Testis (tissue), 3 donors: Measurements from ENCODE around the gene SMR3A. TPM values are rescaled to one million over a fixed set of nuclear protein-coding genes. Genes with fewer than 3 reads are reported as not detected.

Source experiments
- DNase-seq: peaks from one replicate; pipeline ENCODE4 v3.0.0-alpha.2; 2019
- H3K27ac ChIP-seq, 2 donors: fragments of 200-600 bp; sonication (generic); one replicate each; pipeline ENCODE4 v1.5.1; 2019
- H3K27me3 ChIP-seq: fragments of 200-600 bp; sonication (generic); one replicate; pipeline ENCODE4 v1.5.1; 2019
- H3K36me3 ChIP-seq: fragments of 200-600 bp; sonication (generic); one replicate; pipeline ENCODE4 v1.5.1; 2017; ENCODE audit warnings: low read depth; ENCODE audit errors: missing control alignments
- H3K4me1 ChIP-seq: fragments of 200-600 bp; sonication (generic); one replicate; pipeline ENCODE4 v1.5.1; 2019
- H3K4me3 ChIP-seq, 2 donors: fragments of 200-600 bp; sonication (generic); one replicate each; pipeline ENCODE4 v1.5.1; 2017 to 2019
- H3K9me3 ChIP-seq: fragments of 200-600 bp; sonication (generic); one replicate; pipeline ENCODE4 v1.5.1; 2017
- POLR2A ChIP-seq: fragments of 450-650 bp; IDR thresholded peaks from one replicate; pipeline ENCODE4 v1.6.1; 2017; ENCODE audit warnings: antibody characterized with exemption, mild to moderate bottlenecking, moderate library complexity
- WGBS, 2 donors: methylation state at CpG; one replicate each; pipeline ENCODE4 v1.1.5; 2018; 5-methylcytosine and 5-hydroxymethylcytosine counted together
- intact Hi-C: fragments of 100-400 bp; cut with DNase I; formaldehyde crosslinking; loops from one replicate; pipeline ENCODE4 v1.15.1; 2023; ENCODE audit warnings: low total_unique reads
- polyA plus RNA-seq: library from polyadenylated mRNA; stranded (reverse); fragments of 350-450 nt; fragmentation: Illumina TruSeq; extraction: RNeasy Lipid Tissue Mini Kit (QIAGEN cat#74804); gene quantifications from one replicate; pipeline ENCODE4 v1.2.3, GENCODE V29; 2014; ENCODE audit warnings: low read depth, low replicate concordance; ENCODE audit not compliant: insufficient read depth
- total RNA-seq, 2 donors: library from RNA; depleted of rRNA; stranded (reverse); fragments of >200 nt; gene quantifications; one replicate each; pipeline ENCODE4 v1.2.3, GENCODE V29; 2016
- TF ChIP-seq, protein P1 (sequence below), 3 experiments: fragments of 450-650 bp in 2 of 3; fragments of 200-600 bp in 1 of 3; sonication (generic) in 1 of 3; IDR thresholded peaks; one replicate each; pipeline ENCODE4 v1.5.1; 2016 to 2019; ENCODE audit warnings: antibody characterized with exemption in 3 of 3, mild to moderate bottlenecking in 2 of 3, moderate library complexity in 1 of 3

SMR3A gene
- total and polyA plus RNA-seq, 3 donors from 2014 or later: 0.95 TPM; not detected in 2

GRCh38 chr4:70382691-70383181, 22.2 kb downstream of the SMR3A start, which contains the start of gene SMR3B:
TSS of gene SMR3B (plus strand) at chr4:70383131. CDS start at chr4:70384511, 1,380 bp downstream.
- 76 to 83% methylated on average over 5 of the region's 5 CpGs for WGBS, 2 donors

GRCh38 chr4:70392057-70392776, 31.7 kb downstream of the SMR3A start:
- DNase-seq: no peak
- Histone ChIP-seq H3K36me3 (no peaks in the 10 kb centered on the region), H3K4me3 (no peak overlapping the region), H3K27ac (no peak overlapping the region), H3K9me3 (no peaks in the 10 kb centered on the region), H3K27me3 (no peaks in the 10 kb centered on the region), H3K4me1 (no peaks in the 10 kb centered on the region)
- TF ChIP-seq, protein P1, sequence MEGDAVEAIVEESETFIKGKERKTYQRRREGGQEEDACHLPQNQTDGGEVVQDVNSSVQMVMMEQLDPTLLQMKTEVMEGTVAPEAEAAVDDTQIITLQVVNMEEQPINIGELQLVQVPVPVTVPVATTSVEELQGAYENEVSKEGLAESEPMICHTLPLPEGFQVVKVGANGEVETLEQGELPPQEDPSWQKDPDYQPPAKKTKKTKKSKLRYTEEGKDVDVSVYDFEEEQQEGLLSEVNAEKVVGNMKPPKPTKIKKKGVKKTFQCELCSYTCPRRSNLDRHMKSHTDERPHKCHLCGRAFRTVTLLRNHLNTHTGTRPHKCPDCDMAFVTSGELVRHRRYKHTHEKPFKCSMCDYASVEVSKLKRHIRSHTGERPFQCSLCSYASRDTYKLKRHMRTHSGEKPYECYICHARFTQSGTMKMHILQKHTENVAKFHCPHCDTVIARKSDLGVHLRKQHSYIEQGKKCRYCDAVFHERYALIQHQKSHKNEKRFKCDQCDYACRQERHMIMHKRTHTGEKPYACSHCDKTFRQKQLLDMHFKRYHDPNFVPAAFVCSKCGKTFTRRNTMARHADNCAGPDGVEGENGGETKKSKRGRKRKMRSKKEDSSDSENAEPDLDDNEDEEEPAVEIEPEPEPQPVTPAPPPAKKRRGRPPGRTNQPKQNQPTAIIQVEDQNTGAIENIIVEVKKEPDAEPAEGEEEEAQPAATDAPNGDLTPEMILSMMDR (IDR thresholded peaks at IDR 0.05): no peak
- no peak for TF ChIP-seq POLR2A
- intact Hi-C loops: no loop called here
- WGBS, 2 donors: 53 to 54% methylated on average over 2 of the region's 2 CpGs

More at GRCh38 chr4:70382691-70383181, 22.2 kb downstream of the SMR3A start, which contains the start of gene SMR3B:
- DNase-seq: no peak
- Histone ChIP-seq H3K36me3 (no peaks in the 10 kb centered on the region), H3K4me1 (no peaks in the 10 kb centered on the region), H3K27me3 (no peaks in the 10 kb centered on the region), H3K27ac (no peak within 1 kb of the TSS), H3K4me3 (no peak within 1 kb of the TSS), H3K9me3 (no peaks in the 10 kb centered on the region)
- intact Hi-C loops: no loop called here
- TF ChIP-seq, protein P1 (IDR thresholded peaks at IDR 0.05): no peak
- no peak for TF ChIP-seq POLR2A

GRCh38 chr4:70397580-70397979, 37.0 kb downstream of the SMR3A start, which contains the start of gene OPRPN:
TSS of gene OPRPN (plus strand) at chr4:70397940. CDS start at chr4:70399286, 1,346 bp downstream.
- H3K4me1 ChIP-seq: no peaks in the 10 kb centered on the region
- H3K27me3 ChIP-seq: no peaks in the 10 kb centered on the region
- no peaks in the 10 kb centered on the region for H3K9me3 ChIP-seq
- H3K36me3 ChIP-seq: no peaks in the 10 kb centered on the region
- intact Hi-C loops: no loop called here
- no peak within 1 kb of the TSS for H3K4me3 ChIP-seq
- no peak within 1 kb of the TSS for H3K27ac ChIP-seq
- TF ChIP-seq POLR2A: no peak
- TF ChIP-seq, protein P1 (IDR thresholded peaks at IDR 0.05): no peak
- DNase-seq: no peak

DNA sequence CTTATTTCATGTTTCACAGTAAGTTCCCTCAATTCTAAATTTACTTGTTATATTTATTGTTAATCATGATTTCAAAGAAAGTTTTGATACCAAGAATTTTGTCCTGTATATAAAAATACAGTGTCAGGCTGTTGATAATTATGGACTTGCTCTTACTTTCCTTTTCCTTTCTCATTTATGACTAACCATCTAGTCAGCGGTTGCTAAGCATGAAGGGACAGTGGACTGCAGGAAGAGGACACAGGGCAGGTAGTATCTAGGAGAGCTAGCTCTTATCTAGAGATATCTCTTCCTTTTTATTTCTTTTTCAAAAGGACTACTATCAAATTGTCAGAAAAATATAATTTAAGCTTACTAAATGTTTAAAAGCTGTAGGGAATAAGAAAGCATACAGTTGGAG, 38.8 kb downstream of the SMR3A start:
- no peak overlapping the region for H3K27ac ChIP-seq
- no peaks in the 10 kb centered on the region for H3K36me3 ChIP-seq
- H3K4me1 ChIP-seq: no peaks in the 10 kb centered on the region
- H3K4me3 ChIP-seq: no peak overlapping the region
- no peak for TF ChIP-seq POLR2A
- TF ChIP-seq, protein P1 (IDR thresholded peaks at IDR 0.05): no peak
- DNase-seq: no peak
- intact Hi-C loops: no loop called here
- 94 to 97% methylated on average over 1 of the region's 1 CpG for WGBS, 2 donors
- no peaks in the 10 kb centered on the region for H3K9me3 ChIP-seq
- H3K27me3 ChIP-seq: no peaks in the 10 kb centered on the region
